Astrocyte (in vitro differentiated cells and primary cell): ENCODE results near the gene CCL8. TPM values are rescaled to one million over a fixed set of nuclear protein-coding genes. Genes with fewer than 3 reads are reported as not detected.

Experiments
- DNase-seq: peaks from one replicate; pipeline ENCODE4 v3.0.0-alpha.2; 2010; ENCODE audit warnings: low read depth
- FAIRE-seq: peaks from 2 replicates; lab custom pipeline; 2011; peaks lifted over from hg19 to GRCh38; lab: Jason Lieb, UNC
- H2AFZ ChIP-seq: 2 replicates; pipeline ENCODE4 v1.6.0; 2012; ENCODE audit warnings: low read depth, low read length, inconsistent platforms
- H3K27ac ChIP-seq: 2 replicates; pipeline ENCODE4 v1.5.1; 2011; ENCODE audit warnings: low read depth, low read length, inconsistent platforms
- H3K27me3 ChIP-seq: 2 replicates; pipeline ENCODE4 v1.6.0; 2011; ENCODE audit warnings: low read length, inconsistent platforms; ENCODE audit not compliant: insufficient read depth
- H3K36me3 ChIP-seq: 2 replicates; pipeline ENCODE4 v1.5.1; 2011; ENCODE audit warnings: low read length, inconsistent platforms; ENCODE audit not compliant: insufficient read depth
- H3K4me1 ChIP-seq: 2 replicates; pipeline ENCODE4 v1.5.1; 2011; ENCODE audit warnings: low read length, inconsistent platforms; ENCODE audit not compliant: insufficient read depth
- H3K4me2 ChIP-seq: 2 replicates; pipeline ENCODE4 v1.6.0; 2012; ENCODE audit warnings: low read length, inconsistent platforms
- H3K4me3 ChIP-seq: 2 replicates; pipeline ENCODE4 v1.5.1; 2011; ENCODE audit warnings: low read depth, mild to moderate bottlenecking, low read length, inconsistent platforms; ENCODE audit not compliant: insufficient read depth
- H3K79me2 ChIP-seq: 2 replicates; pipeline ENCODE4 v1.6.0; 2012; ENCODE audit warnings: mild to moderate bottlenecking, low read length, inconsistent platforms; ENCODE audit not compliant: insufficient read depth
- H3K9ac ChIP-seq: 2 replicates; pipeline ENCODE4 v1.6.0; 2012; ENCODE audit warnings: mild to moderate bottlenecking, low read length, inconsistent platforms
- H3K9me3 ChIP-seq: 2 replicates; pipeline ENCODE4 v1.5.1; 2012; ENCODE audit warnings: low read depth, mild to moderate bottlenecking, low read length, inconsistent platforms; ENCODE audit not compliant: insufficient read depth
- H4K20me1 ChIP-seq: 2 replicates; pipeline ENCODE4 v1.6.0; 2012; ENCODE audit warnings: low read length, inconsistent platforms; ENCODE audit not compliant: insufficient read depth
- H3K27ac Mint-ChIP-seq: one replicate; pipeline ENCODE4 v1.8.0; 2021; ENCODE audit warnings: mild to moderate bottlenecking, mixed read lengths; ENCODE audit not compliant: unreplicated experiment
- H3K27me3 Mint-ChIP-seq: one replicate; pipeline ENCODE4 v1.8.0; 2021; ENCODE audit warnings: low read depth, mixed read lengths; ENCODE audit not compliant: unreplicated experiment
- H3K36me3 Mint-ChIP-seq: one replicate; pipeline ENCODE4 v1.8.0; 2021; ENCODE audit warnings: low read depth, mixed read lengths; ENCODE audit not compliant: unreplicated experiment
- H3K4me1 Mint-ChIP-seq: one replicate; pipeline ENCODE4 v1.8.0; 2021; ENCODE audit warnings: low read depth, mixed read lengths; ENCODE audit not compliant: unreplicated experiment
- H3K4me3 Mint-ChIP-seq: one replicate; pipeline ENCODE4 v1.8.0; 2021; ENCODE audit warnings: mild to moderate bottlenecking, moderate library complexity, mixed read lengths; ENCODE audit not compliant: unreplicated experiment
- H3K9me3 Mint-ChIP-seq: one replicate; pipeline ENCODE4 v1.8.0; 2021; ENCODE audit warnings: mild to moderate bottlenecking, mixed read lengths; ENCODE audit not compliant: unreplicated experiment
- EZH2 ChIP-seq: IDR thresholded peaks from 2 replicates; pipeline ENCODE4 v1.6.1; 2012; ENCODE audit warnings: mild to moderate bottlenecking, low read length, inconsistent platforms; ENCODE audit not compliant: insufficient read depth
- total RNA-seq: library from RNA; stranded (reverse); gene quantifications from 2 replicates; pipeline ENCODE4 v1.2.1, GENCODE V29; 2021
- TF ChIP-seq, protein P1 (sequence below): IDR thresholded peaks from 2 replicates; pipeline ENCODE4 v1.5.1; 2011; ENCODE audit warnings: low read depth, mild to moderate bottlenecking, inconsistent platforms, low read length, moderate library complexity; ENCODE audit not compliant: insufficient read depth

The CCL8 gene
- total RNA-seq, 1 donor from 2014 or later: not detected

DNA sequence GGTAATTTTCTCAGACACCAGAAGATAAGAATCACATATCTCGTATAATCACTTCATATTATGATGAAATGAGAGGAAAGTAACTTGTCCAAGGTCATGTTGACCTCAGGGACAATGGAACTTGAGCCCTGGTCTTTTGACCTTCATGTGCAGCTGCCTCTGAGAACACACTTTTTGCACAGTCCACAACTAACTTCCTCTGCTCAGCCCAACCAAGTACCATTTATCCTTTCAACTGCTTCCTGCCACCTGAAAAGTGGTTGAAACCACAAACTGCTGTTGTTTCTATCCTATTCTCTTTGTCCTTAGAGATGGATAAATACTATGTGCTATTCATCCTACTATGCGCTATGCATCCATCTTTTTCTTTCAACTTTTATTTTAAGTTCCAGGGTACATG lies 46.1 kb downstream of the CCL8 start:
- Histone ChIP-seq H4K20me1 (no peaks in the 10 kb centered on the region), H3K4me2 (no peak overlapping the region), H3K79me2 (no peaks in the 10 kb centered on the region), H3K27me3 (peaks cover 2% of the 10 kb centered on the region), H3K9ac (no peak overlapping the region), H3K36me3 (no peaks in the 10 kb centered on the region), H3K27ac (no peak overlapping the region), H3K4me3 (no peak overlapping the region), H3K4me1 (no peaks in the 10 kb centered on the region), H2AFZ (no peak overlapping the region), H3K9me3 (no peaks in the 10 kb centered on the region)
- Mint-ChIP-seq H3K36me3 (no peaks in the 10 kb centered on the region), H3K27me3 (peaks cover 24% of the 10 kb centered on the region), H3K9me3 (no peaks in the 10 kb centered on the region), H3K4me3 (no peak overlapping the region), H3K4me1 (peaks cover 12% of the 10 kb centered on the region), H3K27ac (no peak overlapping the region)
- FAIRE-seq (no peak), DNase-seq (no peak)
- TF ChIP-seq EZH2: no peak
- TF ChIP-seq, protein P1, sequence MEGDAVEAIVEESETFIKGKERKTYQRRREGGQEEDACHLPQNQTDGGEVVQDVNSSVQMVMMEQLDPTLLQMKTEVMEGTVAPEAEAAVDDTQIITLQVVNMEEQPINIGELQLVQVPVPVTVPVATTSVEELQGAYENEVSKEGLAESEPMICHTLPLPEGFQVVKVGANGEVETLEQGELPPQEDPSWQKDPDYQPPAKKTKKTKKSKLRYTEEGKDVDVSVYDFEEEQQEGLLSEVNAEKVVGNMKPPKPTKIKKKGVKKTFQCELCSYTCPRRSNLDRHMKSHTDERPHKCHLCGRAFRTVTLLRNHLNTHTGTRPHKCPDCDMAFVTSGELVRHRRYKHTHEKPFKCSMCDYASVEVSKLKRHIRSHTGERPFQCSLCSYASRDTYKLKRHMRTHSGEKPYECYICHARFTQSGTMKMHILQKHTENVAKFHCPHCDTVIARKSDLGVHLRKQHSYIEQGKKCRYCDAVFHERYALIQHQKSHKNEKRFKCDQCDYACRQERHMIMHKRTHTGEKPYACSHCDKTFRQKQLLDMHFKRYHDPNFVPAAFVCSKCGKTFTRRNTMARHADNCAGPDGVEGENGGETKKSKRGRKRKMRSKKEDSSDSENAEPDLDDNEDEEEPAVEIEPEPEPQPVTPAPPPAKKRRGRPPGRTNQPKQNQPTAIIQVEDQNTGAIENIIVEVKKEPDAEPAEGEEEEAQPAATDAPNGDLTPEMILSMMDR: no peak

DNA sequence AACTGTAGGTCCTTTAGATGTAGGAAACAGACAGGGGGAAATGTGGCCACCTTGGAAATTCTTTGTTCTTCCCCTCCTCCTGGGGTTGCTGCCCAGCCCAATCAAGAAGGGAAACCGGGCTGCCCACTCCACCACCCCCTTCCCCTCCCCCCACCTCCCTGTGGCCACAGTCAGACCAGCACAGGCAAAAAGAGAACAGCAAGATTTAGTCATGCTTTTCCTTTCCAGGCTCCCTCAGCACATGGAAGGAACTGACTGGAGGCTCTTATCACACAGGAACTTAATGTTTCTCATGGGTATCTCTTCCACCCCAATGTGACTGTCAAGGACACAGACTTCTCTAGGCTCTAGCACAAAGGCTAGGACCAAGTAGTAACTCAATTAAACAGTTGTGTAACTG lies 46.8 kb downstream of the CCL8 start:
- no peak for TF ChIP-seq EZH2
- TF ChIP-seq, protein P1: no peak
- FAIRE-seq: no peak
- Histone ChIP-seq H3K9me3 (no peaks in the 10 kb centered on the region), H2AFZ (no peak overlapping the region), H3K4me1 (no peaks in the 10 kb centered on the region), H3K4me3 (no peak overlapping the region), H3K9ac (no peak overlapping the region), H3K4me2 (no peak overlapping the region), H3K79me2 (no peaks in the 10 kb centered on the region), H3K27ac (no peak overlapping the region), H3K27me3 (peaks cover 2% of the 10 kb centered on the region), H4K20me1 (no peaks in the 10 kb centered on the region), H3K36me3 (no peaks in the 10 kb centered on the region)
- Mint-ChIP-seq H3K27ac (no peak overlapping the region), H3K27me3 (peaks cover 24% of the 10 kb centered on the region), H3K9me3 (no peaks in the 10 kb centered on the region), H3K4me1 (peaks cover 17% of the 10 kb centered on the region), H3K36me3 (no peaks in the 10 kb centered on the region), H3K4me3 (no peak overlapping the region)
- no peak for DNase-seq

DNA sequence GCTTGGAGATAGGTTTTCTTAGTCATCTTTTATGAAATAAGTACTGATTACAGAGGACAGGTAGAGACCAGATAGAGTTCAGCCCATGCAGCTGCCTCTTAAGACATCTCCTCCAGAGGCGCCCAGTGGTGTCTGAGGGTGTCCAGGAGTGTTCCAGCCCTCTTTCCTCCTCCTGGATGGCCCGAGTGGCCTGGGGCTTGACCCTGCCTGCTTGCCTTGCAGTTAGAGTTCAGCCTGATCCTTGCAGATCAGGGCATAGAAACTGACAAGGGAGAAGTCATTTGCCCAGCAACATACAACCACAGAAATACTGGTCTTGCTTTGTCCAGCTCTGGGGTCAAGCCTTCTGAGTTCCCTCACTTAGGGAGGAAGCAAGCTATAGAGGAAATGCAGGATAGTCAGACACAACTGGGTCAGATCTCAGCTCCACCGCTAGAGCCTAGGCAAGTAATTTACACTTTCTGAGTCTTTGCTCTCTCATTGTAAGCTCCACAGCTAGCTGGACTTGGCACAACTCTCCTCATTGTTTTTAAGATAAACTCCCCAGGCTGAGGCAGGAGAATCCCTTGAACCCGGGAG lies 47.4 kb downstream of the CCL8 start:
- no peaks in the 10 kb centered on the region for H3K36me3 Mint-ChIP-seq
- H3K4me1 ChIP-seq: no peaks in the 10 kb centered on the region

More for the DNA sequence above, 47.4 kb downstream of the CCL8 start:
- FAIRE-seq: no peak
- Histone ChIP-seq H2AFZ (no peak overlapping the region), H3K9ac (no peak overlapping the region), H3K4me2 (no peak overlapping the region), H3K36me3 (no peaks in the 10 kb centered on the region), H3K4me3 (no peak overlapping the region), H3K79me2 (no peaks in the 10 kb centered on the region), H3K27ac (no peak overlapping the region), H4K20me1 (no peaks in the 10 kb centered on the region), H3K27me3 (peaks cover 2% of the 10 kb centered on the region), H3K9me3 (no peaks in the 10 kb centered on the region)
- TF ChIP-seq, protein P1: no peak
- no peak for TF ChIP-seq EZH2
- no peak for DNase-seq
- H3K4me3 Mint-ChIP-seq: no peak overlapping the region
- no peak overlapping the region for H3K27ac Mint-ChIP-seq
- peaks cover 23% of the 10 kb centered on the region for H3K4me1 Mint-ChIP-seq
- no peaks in the 10 kb centered on the region for H3K9me3 Mint-ChIP-seq
- H3K27me3 Mint-ChIP-seq: peaks cover 24% of the 10 kb centered on the region
